T-helper 2 cell treated with Interferon-gamma antibody and Interleukin-4, amounts not matched to agents 5 μg/mL and 100 μg/mL, for 36 hours (primary cell): ENCODE results near the gene CLDN19.
A peak's percentile ranks its signal among the peaks of the same experiment; 100 is the strongest.

Source experiments
- DNase-seq: peaks from one replicate; pipeline ENCODE4 v3.0.0; 2021; ENCODE audit warnings: low spot score
- H3K27ac Mint-ChIP-seq: one replicate; pipeline ENCODE4 v1.8.0; 2021; ENCODE audit warnings: mild to moderate bottlenecking, mixed read lengths
- H3K27me3 Mint-ChIP-seq: one replicate; pipeline ENCODE4 v1.8.0; 2021; ENCODE audit warnings: low read depth, mixed read lengths
- H3K36me3 Mint-ChIP-seq: one replicate; pipeline ENCODE4 v1.8.0; 2021; ENCODE audit warnings: low read depth, mixed read lengths
- H3K4me1 Mint-ChIP-seq: one replicate; pipeline ENCODE4 v1.8.0; 2021; ENCODE audit warnings: low read depth, mixed read lengths
- H3K4me3 Mint-ChIP-seq: one replicate; pipeline ENCODE4 v1.8.0; 2022; ENCODE audit warnings: mild to moderate bottlenecking, moderate library complexity, mixed read lengths
- H3K9me3 Mint-ChIP-seq: one replicate; pipeline ENCODE4 v1.8.0; 2021; ENCODE audit warnings: mixed read lengths

Gene CLDN19

GRCh38 chr1:42738678-42739226, 1.3 kb downstream of the CLDN19 start:
- no peaks in the 10 kb centered on the region for H3K27me3 Mint-ChIP-seq
- H3K36me3 Mint-ChIP-seq: no peaks in the 10 kb centered on the region
- DNase-seq: no peak
- H3K27ac Mint-ChIP-seq: no peak overlapping the region
- peaks cover 4% of the 10 kb centered on the region for H3K4me1 Mint-ChIP-seq
- no peak overlapping the region for H3K4me3 Mint-ChIP-seq
- no peaks in the 10 kb centered on the region for H3K9me3 Mint-ChIP-seq

- Mint-ChIP-seq H3K27me3 (no peaks in the 10 kb centered on the region), H3K9me3 (no peaks in the 10 kb centered on the region), H3K27ac (no peak overlapping the region), H3K4me3 (no peak overlapping the region), H3K36me3 (no peaks in the 10 kb centered on the region), H3K4me1 (peaks cover 4% of the 10 kb centered on the region)
- DNase-seq: no peak
Observed at GRCh38 chr1:42737986-42738677, 1.9 kb downstream of the CLDN19 start.

DNA sequence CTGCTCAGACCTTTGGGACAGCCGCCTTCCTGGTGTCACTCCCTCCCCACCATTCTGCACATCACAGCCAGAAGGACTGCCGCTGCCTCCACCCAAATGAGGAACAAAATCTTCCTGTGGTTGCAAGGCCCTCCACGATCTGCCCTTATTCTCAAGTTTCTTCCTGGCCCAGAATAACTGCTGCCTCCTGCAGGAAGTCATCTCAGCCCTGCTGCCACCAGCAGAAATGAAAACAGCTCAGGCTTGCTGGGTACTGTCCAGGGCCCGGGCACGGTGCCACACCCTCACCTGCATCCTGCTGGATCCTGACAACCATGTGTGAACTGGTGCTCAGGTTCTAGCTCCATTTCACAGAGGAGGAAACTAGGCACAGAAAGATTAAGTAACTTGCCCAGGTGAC, 2.8 kb downstream of the CLDN19 start:
- no peak overlapping the region for H3K4me3 Mint-ChIP-seq
- H3K36me3 Mint-ChIP-seq: no peaks in the 10 kb centered on the region
- no peaks in the 10 kb centered on the region for H3K27me3 Mint-ChIP-seq
- DNase-seq: no peak
- peak overlapping the region; percentile 29 for H3K27ac Mint-ChIP-seq
- H3K4me1 Mint-ChIP-seq: peaks cover 4% of the 10 kb centered on the region
- H3K9me3 Mint-ChIP-seq: no peaks in the 10 kb centered on the region

DNA sequence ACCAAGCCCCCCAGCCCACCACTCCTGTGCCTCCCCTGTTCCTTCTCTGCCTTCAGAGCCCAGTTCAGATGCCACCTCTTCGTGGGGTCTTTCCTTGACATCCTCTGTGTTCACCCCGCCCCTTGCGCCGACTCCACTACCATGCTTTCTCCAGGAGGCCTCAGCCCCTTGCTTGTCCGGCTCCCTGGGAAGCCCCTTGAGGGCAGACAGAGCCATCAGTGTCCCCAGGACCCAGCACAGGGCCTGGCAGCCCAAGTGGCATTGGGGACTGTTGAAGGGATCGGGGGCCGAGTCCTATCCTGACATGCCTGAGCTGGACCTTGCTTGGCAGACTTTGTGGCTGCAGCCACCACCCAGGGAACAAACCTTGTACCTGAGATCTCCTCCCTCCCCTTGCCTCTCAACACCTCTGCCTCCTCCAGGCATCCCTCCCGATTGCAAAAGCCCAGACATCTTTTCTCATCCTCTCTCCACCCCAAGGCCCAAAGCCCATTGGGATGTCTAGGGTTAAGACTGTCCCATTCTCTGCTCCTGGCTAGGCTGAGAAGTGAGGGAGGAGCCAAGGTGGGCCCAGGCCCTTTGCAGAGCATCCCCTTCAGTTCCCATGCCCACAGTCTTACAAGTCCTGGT, 3.4 kb downstream of the CLDN19 start:
- Mint-ChIP-seq H3K9me3 (no peaks in the 10 kb centered on the region), H3K27ac (peak overlapping the region; percentile 2), H3K36me3 (no peaks in the 10 kb centered on the region), H3K4me1 (peaks cover 4% of the 10 kb centered on the region), H3K27me3 (no peaks in the 10 kb centered on the region), H3K4me3 (no peak overlapping the region)
- DNase-seq: no peak

- H3K27me3 Mint-ChIP-seq: no peaks in the 10 kb centered on the region
- H3K9me3 Mint-ChIP-seq: no peaks in the 10 kb centered on the region
- H3K4me1 Mint-ChIP-seq: peaks cover 4% of the 10 kb centered on the region
- no peak overlapping the region for H3K27ac Mint-ChIP-seq
- no peak overlapping the region for H3K4me3 Mint-ChIP-seq
- H3K36me3 Mint-ChIP-seq: no peaks in the 10 kb centered on the region
- DNase-seq: no peak
Observed at GRCh38 chr1:42736152-42736551, 3.9 kb downstream of the CLDN19 start.

GRCh38 chr1:42735477-42736105, 4.4 kb downstream of the CLDN19 start:
- Mint-ChIP-seq H3K9me3 (no peaks in the 10 kb centered on the region), H3K36me3 (no peaks in the 10 kb centered on the region), H3K27me3 (peaks cover 2% of the 10 kb centered on the region), H3K27ac (no peak overlapping the region), H3K4me3 (no peak overlapping the region), H3K4me1 (peaks cover 4% of the 10 kb centered on the region)
- no peak for DNase-seq

DNA sequence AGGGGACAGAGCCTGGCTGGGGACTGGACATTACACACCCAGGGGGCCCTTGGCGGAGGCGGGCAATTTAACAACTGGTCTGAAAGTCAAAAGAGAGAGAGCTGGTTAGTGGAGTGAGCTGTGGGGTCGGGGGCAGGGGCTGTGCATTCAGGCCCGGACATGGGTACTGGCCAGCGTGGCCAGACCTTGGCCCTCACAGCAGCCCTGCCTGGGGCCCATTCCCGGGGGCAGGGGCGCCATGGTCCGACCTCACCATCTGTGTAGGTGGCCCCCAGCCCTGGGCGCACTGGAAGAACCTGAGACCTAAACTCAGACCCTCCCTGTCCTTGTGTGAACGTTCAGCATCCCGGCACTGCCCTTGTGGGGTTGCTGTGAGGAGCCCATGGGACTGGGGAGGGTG, 5.0 kb downstream of the CLDN19 start:
- H3K4me3 Mint-ChIP-seq: no peak overlapping the region
- peaks cover 4% of the 10 kb centered on the region for H3K4me1 Mint-ChIP-seq
- no peak for DNase-seq
- peaks cover 2% of the 10 kb centered on the region for H3K27me3 Mint-ChIP-seq
- no peaks in the 10 kb centered on the region for H3K36me3 Mint-ChIP-seq
- no peaks in the 10 kb centered on the region for H3K9me3 Mint-ChIP-seq
- H3K27ac Mint-ChIP-seq: no peak overlapping the region

DNA sequence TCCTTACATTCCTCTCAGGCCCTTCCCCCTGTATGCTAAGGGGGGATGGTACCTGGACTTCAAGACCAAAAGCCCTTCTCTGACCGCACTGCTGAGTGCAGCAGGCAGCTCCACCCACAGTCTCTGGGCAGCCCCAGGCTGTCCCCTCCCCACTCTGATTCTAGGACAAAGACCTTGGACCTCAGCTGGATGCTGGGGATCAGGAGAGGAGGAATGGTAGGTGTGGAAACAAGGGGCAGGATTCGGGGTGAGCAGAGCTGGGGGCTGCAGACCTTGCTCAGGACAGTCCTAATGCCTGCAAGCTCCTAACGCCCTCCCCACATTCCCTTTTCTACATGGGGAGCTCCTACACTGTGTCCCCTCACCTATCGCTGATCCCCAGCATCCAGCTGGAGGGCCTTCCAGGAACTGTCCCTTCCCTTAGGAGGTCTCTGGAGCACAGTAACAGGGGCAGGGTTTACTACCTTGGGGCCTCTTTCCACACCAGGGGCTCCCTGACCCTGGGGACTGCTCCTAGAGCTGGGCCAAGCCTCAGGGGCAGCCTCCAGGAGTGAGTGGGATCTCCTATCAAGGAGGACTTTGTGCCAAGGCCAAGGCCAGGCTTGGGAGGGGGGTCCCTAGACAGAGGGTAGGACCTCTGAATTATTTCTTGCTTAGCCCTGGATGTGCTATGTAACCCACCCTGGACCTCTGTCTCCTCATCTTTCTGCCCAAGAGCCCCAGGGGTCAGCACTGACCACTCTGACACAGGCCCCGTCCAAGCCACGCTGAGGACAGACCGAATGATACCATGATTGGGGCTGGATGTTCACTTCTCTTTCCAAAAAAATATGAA, 5.6 kb downstream of the CLDN19 start:
- Mint-ChIP-seq H3K4me1 (peaks cover 4% of the 10 kb centered on the region), H3K36me3 (no peaks in the 10 kb centered on the region), H3K4me3 (no peak overlapping the region), H3K27ac (no peak overlapping the region), H3K9me3 (no peaks in the 10 kb centered on the region), H3K27me3 (peaks cover 2% of the 10 kb centered on the region)
- DNase-seq: no peak

DNA sequence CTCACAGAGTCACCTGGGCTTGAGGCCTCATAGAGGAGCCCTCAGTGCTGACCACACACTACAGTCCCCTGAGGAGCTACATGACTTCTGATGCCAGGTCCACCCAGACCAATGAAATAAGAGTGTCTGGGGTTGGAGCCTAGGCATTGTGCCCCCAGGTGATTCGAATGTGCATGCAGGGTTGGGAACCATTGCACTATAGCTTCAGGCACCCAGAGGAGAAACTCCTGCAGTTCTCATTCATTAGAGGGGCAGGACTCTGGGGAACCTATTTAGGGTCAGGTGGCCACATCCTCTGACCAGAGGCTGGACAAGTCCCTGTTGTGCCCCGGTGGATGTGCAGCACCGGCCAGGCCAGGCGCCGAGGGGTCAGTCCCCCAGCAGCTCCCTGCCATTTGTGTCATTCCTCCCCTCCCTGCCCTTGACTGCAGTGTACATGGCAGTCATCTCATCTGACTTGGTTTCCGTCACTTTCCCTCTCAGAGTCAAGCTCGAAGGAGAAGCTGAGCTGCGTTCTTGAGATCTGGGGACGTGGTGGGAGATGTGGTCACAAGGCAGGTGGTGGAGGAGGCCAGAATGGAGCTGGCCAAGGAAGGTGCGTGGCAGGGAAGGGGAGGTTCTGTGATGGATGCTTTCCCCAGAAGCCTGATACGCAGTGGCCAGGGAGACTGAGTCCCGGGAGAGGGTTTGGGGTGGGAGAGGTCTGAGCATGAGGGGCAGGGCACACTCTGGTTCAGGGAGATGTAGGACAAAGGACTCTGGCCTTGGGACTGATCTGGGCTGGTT, 6.4 kb downstream of the CLDN19 start:
- no peaks in the 10 kb centered on the region for H3K9me3 Mint-ChIP-seq
- peaks cover 2% of the 10 kb centered on the region for H3K27me3 Mint-ChIP-seq

GRCh38 chr1:42732126-42732680, 7.8 kb downstream of the CLDN19 start:
- Mint-ChIP-seq H3K36me3 (no peaks in the 10 kb centered on the region), H3K27me3 (peaks cover 2% of the 10 kb centered on the region), H3K4me3 (no peak overlapping the region), H3K4me1 (peaks cover 2% of the 10 kb centered on the region), H3K9me3 (no peaks in the 10 kb centered on the region), H3K27ac (no peak overlapping the region)
- DNase-seq: no peak

More for the DNA sequence above, 6.4 kb downstream of the CLDN19 start:
- Mint-ChIP-seq H3K36me3 (no peaks in the 10 kb centered on the region), H3K4me3 (no peak overlapping the region), H3K27ac (no peak overlapping the region), H3K4me1 (peaks cover 4% of the 10 kb centered on the region)
- DNase-seq: no peak

- H3K27ac Mint-ChIP-seq: no peak overlapping the region
- H3K9me3 Mint-ChIP-seq: no peaks in the 10 kb centered on the region
- DNase-seq: no peak
- H3K4me1 Mint-ChIP-seq: no peaks in the 10 kb centered on the region
- no peaks in the 10 kb centered on the region for H3K36me3 Mint-ChIP-seq
- no peak overlapping the region for H3K4me3 Mint-ChIP-seq
- H3K27me3 Mint-ChIP-seq: peaks cover 2% of the 10 kb centered on the region
Observed at GRCh38 chr1:42731585-42731984, 8.5 kb downstream of the CLDN19 start.

DNA sequence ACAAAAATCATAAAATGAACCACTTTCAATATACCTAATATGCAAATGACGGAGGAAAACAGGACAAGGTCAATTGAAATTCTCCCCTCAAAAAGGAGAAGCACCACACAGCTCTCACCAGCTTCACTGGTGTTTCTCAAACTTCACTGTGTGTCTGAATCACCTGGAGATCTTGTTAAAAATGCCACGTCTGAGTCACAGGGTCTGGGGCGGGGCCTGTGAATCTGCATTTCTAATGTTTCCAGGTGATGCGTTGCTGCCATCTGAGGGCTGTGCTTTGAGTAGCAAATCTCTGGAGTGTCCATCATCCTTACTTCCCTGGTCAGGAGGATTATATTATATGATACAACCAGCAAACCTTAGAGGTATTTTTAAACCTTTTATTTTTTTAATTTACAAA, 9.0 kb downstream of the CLDN19 start:
- Mint-ChIP-seq H3K4me1 (no peaks in the 10 kb centered on the region), H3K9me3 (no peaks in the 10 kb centered on the region)
- peak; percentile 35 for DNase-seq

DNA sequence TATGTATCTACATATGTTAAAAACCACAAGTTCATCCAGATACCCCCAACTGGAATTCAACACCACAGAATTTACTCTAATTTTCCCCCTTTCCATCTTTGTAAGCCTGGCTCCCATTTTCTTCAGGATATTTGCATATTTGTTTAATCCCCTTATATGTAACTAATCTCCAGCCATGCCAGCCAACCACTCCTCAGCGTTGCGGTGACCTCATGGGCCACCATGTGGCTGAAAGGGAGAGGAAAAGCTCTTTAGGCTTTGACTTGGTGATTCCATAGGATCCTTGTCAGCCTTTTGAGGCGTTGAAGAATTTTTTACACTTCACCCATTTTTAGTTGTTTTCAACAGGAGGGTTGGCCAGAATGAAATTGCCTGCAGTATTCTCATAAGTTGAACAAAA, 10.0 kb downstream of the CLDN19 start:
- no peak for DNase-seq
- H3K9me3 Mint-ChIP-seq: no peaks in the 10 kb centered on the region
- no peak overlapping the region for H3K4me3 Mint-ChIP-seq
- H3K27ac Mint-ChIP-seq: no peak overlapping the region
- no peaks in the 10 kb centered on the region for H3K36me3 Mint-ChIP-seq
- peaks cover 2% of the 10 kb centered on the region for H3K27me3 Mint-ChIP-seq
- no peaks in the 10 kb centered on the region for H3K4me1 Mint-ChIP-seq

More for the DNA sequence above, 9.0 kb downstream of the CLDN19 start:
- H3K36me3 Mint-ChIP-seq: no peaks in the 10 kb centered on the region
- no peak overlapping the region for H3K27ac Mint-ChIP-seq
- peaks cover 2% of the 10 kb centered on the region for H3K27me3 Mint-ChIP-seq
- no peak overlapping the region for H3K4me3 Mint-ChIP-seq
